Immature natural killer cell (primary cell): ENCODE measurements around the gene PDGFRA. TPM values are rescaled to one million over a fixed set of nuclear protein-coding genes. Genes with fewer than 3 reads are reported as not detected.

Experiments
- DNase-seq, 3 donors: peaks; one replicate each; pipeline ENCODE4 v3.0.0; 2022; ENCODE audit warnings: mixed read lengths in 1 of 3
- H3K27ac Mint-ChIP-seq, 6 donors: one replicate each; pipeline ENCODE4 v1.8.0; 2020; ENCODE audit warnings: mixed read lengths in 6 of 6, mild to moderate bottlenecking in 5 of 6, inconsistent platforms in 4 of 6, moderate library complexity in 3 of 6
- H3K27me3 Mint-ChIP-seq, 3 donors: one replicate each; pipeline ENCODE4 v1.8.0; 2020 to 2021; ENCODE audit warnings: low read depth in 3 of 3, mild to moderate bottlenecking in 3 of 3, mixed read lengths in 3 of 3, moderate library complexity in 3 of 3, inconsistent platforms in 1 of 3
- H3K36me3 Mint-ChIP-seq, 3 donors: one replicate each; pipeline ENCODE4 v1.8.0; 2020; ENCODE audit warnings: mixed read lengths in 3 of 3, inconsistent platforms in 2 of 3, mild to moderate bottlenecking in 2 of 3
- H3K4me1 Mint-ChIP-seq, 2 donors: one replicate each; pipeline ENCODE4 v1.8.0; 2020; ENCODE audit warnings: inconsistent platforms in 2 of 2, mild to moderate bottlenecking in 2 of 2, mixed read lengths in 2 of 2, moderate library complexity in 1 of 2
- H3K4me3 Mint-ChIP-seq, 5 donors: one replicate each; pipeline ENCODE4 v1.8.0; 2020; ENCODE audit warnings: mild to moderate bottlenecking in 5 of 5, mixed read lengths in 5 of 5, inconsistent platforms in 3 of 5, moderate library complexity in 3 of 5
- H3K9me3 Mint-ChIP-seq, 6 donors: one replicate each; pipeline ENCODE4 v1.8.0; 2020; ENCODE audit warnings: mild to moderate bottlenecking in 6 of 6, mixed read lengths in 6 of 6, inconsistent platforms in 4 of 6, moderate library complexity in 3 of 6
- polyA plus RNA-seq, 3 donors: library from polyadenylated mRNA; unstranded; fragments of 300-500 nt; fragmentation: Illumina TruSeq; gene quantifications; one replicate each; pipeline ENCODE4 v1.2.3, GENCODE V29; 2021

Gene PDGFRA
- polyA plus RNA-seq, 3 donors from 2014 or later, result not detected

DNA sequence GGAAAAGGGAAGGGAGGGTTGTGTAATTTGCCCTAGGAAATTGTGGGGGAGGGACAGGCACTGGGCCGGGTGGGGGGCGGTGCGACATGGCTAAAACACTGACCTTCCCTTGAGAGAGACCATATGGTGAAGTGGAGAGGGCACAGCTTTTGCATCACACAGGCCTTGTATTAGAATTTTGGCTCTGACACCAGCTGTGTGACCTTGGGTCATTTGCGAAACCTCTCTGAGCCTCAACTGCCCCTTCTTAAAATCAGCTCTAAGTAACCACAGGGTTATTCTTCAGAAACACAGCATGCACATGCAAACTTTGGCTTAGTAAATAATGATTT is 25.8 kb downstream of the PDGFRA start:
- no peaks in the 10 kb centered on the region for H3K4me1 Mint-ChIP-seq
- peaks cover 0 to 2% (median 0%) of the 10 kb centered on the region in 6 donors for H3K9me3 Mint-ChIP-seq
- H3K36me3 Mint-ChIP-seq, result no peaks in the 10 kb centered on the region
- no peak for DNase-seq
- peaks cover 0 to 7% (median 7%) of the 10 kb centered on the region in 3 donors for H3K27me3 Mint-ChIP-seq
- no peak overlapping the region for H3K27ac Mint-ChIP-seq
- no peak overlapping the region for H3K4me3 Mint-ChIP-seq

GRCh38 chr4:54255881-54256280 is 26.8 kb downstream of the PDGFRA start:
- Mint-ChIP-seq H3K27me3 (peaks cover 0 to 7% (median 7%) of the 10 kb centered on the region in 3 donors), H3K4me1 (no peaks in the 10 kb centered on the region), H3K36me3 (no peaks in the 10 kb centered on the region), H3K9me3 (peaks cover 0 to 2% (median 0%) of the 10 kb centered on the region in 6 donors), H3K4me3 (no peak overlapping the region), H3K27ac (no peak overlapping the region)
- no peak for DNase-seq

DNA sequence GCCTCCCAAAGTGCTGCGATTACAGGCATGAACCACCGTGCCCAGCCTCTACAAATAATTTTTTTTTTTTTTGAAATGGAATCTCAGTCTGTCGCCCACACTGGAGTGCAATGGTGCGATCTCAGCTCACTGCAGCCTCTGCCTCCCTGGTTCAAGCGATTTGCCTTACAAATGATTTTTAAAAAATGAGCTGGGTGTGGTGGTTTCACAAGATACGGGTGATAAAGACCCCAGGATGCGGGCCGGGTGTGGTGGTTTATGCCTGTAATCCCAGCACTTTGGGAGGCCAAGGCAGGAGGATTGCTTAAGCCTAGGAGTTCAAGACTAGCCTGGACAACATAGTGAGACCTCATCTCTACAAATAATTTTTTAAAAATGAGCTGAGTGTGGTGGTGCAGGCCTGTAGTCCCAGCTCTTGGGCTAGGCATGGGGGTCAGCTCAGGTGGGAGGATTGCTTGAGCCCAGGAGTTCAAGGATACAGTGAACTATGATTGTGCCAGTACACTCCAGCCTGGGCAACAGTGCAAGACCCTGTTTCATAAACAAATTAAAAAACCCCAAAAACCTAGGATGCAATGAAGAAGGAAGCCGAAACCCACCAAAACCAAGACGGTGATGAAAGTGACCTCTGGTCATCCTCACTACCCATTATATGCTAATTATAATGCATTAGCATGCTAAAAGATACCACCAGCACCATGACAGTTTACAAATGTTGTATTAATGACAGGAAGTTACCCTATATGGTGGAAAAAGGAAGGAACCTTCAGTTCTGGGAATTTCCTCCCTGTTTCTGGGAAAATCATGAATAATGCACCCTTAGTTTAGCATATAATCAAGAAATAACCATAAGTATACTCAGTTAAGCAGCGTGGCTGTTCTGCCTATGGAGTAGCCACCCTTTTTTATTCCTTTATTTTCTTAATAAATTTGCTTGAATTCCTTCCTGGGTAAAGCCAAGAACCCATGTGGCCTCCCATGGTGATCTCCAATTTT is 27.7 kb downstream of the PDGFRA start:
- H3K4me3 Mint-ChIP-seq, result no peak overlapping the region
- H3K4me1 Mint-ChIP-seq, result no peaks in the 10 kb centered on the region
- no peak for DNase-seq
- H3K27me3 Mint-ChIP-seq, result peaks cover 0 to 8% (median 7%) of the 10 kb centered on the region in 3 donors
- H3K36me3 Mint-ChIP-seq, result no peaks in the 10 kb centered on the region
- peaks cover 0 to 2% (median 0%) of the 10 kb centered on the region in 6 donors for H3K9me3 Mint-ChIP-seq
- H3K27ac Mint-ChIP-seq, result no peak overlapping the region

DNA sequence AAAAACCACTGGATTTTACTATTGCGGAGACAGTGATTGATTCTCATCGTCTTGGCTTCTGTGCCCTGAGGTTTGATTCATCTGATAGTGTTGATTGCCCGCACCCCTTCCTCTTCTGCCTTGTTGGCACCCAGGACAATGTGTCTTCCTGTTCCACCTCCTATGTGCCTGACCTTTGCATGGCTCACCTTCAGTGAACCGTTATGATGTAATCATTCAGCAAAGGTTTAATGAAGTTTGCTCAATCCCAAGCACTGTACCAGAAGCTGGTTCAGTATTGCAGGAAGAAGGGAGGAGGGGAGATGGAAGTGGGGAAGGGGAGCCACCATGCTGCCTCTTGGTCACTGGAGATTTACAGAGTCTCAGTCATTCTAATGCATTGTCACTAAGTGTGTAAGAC is 36.3 kb downstream of the PDGFRA start:
- H3K9me3 Mint-ChIP-seq, result no peaks in the 10 kb centered on the region
- DNase-seq, result no peak
- no peaks in the 10 kb centered on the region for H3K36me3 Mint-ChIP-seq
- no peak overlapping the region for H3K27ac Mint-ChIP-seq
- H3K27me3 Mint-ChIP-seq, result peaks cover 1 to 4% (median 3%) of the 10 kb centered on the region in 3 donors
- H3K4me1 Mint-ChIP-seq, result no peaks in the 10 kb centered on the region
- no peak overlapping the region for H3K4me3 Mint-ChIP-seq

GRCh38 chr4:54268151-54268550 is 39.1 kb downstream of the PDGFRA start:
- H3K27me3 Mint-ChIP-seq, result peaks cover 1 to 5% (median 3%) of the 10 kb centered on the region in 3 donors
- H3K9me3 Mint-ChIP-seq, result no peaks in the 10 kb centered on the region
- no peak overlapping the region for H3K4me3 Mint-ChIP-seq
- H3K36me3 Mint-ChIP-seq, result no peaks in the 10 kb centered on the region
- H3K4me1 Mint-ChIP-seq, result no peaks in the 10 kb centered on the region
- DNase-seq, result no peak
- H3K27ac Mint-ChIP-seq, result no peak overlapping the region

- Mint-ChIP-seq H3K9me3 (no peaks in the 10 kb centered on the region), H3K27ac (no peak overlapping the region), H3K36me3 (no peaks in the 10 kb centered on the region), H3K27me3 (peaks cover 1 to 5% (median 3%) of the 10 kb centered on the region in 3 donors), H3K4me3 (no peak overlapping the region), H3K4me1 (no peaks in the 10 kb centered on the region)
- DNase-seq, result no peak
These were observed 42.4 kb downstream of the PDGFRA start for GRCh38 chr4:54271464-54271863.

DNA sequence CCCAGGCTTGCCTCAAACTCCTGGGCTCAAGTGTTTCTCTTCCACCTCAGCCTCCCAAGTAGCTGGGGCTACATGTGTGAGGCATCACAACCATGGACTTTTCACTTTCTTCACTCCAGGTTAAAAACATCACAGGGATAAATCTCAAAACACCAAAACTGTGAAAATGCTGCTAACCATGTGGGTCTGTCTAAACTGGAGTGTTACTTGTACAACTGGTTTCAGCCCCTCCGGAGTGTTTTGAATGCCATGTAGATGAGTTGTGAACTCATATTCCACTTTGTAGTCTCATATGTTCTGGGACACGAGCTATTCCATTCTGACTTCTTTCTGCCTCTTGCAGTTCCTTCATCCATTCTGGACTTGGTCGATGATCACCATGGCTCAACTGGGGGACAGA is 43.0 kb downstream of the PDGFRA start:
- no peak for DNase-seq

GRCh38 chr4:54274264-54274663 is 45.2 kb downstream of the PDGFRA start:
- no peaks in the 10 kb centered on the region for H3K36me3 Mint-ChIP-seq
- no peak for DNase-seq
- no peak overlapping the region for H3K27ac Mint-ChIP-seq
- H3K4me1 Mint-ChIP-seq, result no peaks in the 10 kb centered on the region
- peaks cover 1 to 5% (median 4%) of the 10 kb centered on the region in 3 donors for H3K27me3 Mint-ChIP-seq
- peaks cover 0 to 5% (median 0%) of the 10 kb centered on the region in 6 donors for H3K9me3 Mint-ChIP-seq
- H3K4me3 Mint-ChIP-seq, result no peak overlapping the region

More for the DNA sequence above, 43.0 kb downstream of the PDGFRA start:
- peaks cover 1 to 4% (median 3%) of the 10 kb centered on the region in 3 donors for H3K27me3 Mint-ChIP-seq
- no peak overlapping the region for H3K27ac Mint-ChIP-seq
- no peak overlapping the region for H3K4me3 Mint-ChIP-seq
- H3K36me3 Mint-ChIP-seq, result no peaks in the 10 kb centered on the region
- H3K9me3 Mint-ChIP-seq, result no peaks in the 10 kb centered on the region
- H3K4me1 Mint-ChIP-seq, result no peaks in the 10 kb centered on the region

- Mint-ChIP-seq H3K36me3 (no peaks in the 10 kb centered on the region), H3K4me3 (no peak overlapping the region), H3K4me1 (no peaks in the 10 kb centered on the region), H3K27me3 (peaks cover 1 to 7% (median 2%) of the 10 kb centered on the region in 3 donors), H3K27ac (no peak overlapping the region), H3K9me3 (peaks cover 0 to 5% (median 0%) of the 10 kb centered on the region in 6 donors)
- no peak for DNase-seq
These were observed 45.9 kb downstream of the PDGFRA start for GRCh38 chr4:54274795-54275665.

- Mint-ChIP-seq H3K27me3 (peaks cover 0 to 7% (median 2%) of the 10 kb centered on the region in 3 donors), H3K4me1 (no peaks in the 10 kb centered on the region), H3K4me3 (no peak overlapping the region), H3K36me3 (no peaks in the 10 kb centered on the region), H3K27ac (no peak overlapping the region), H3K9me3 (peaks cover 0 to 5% (median 0%) of the 10 kb centered on the region in 6 donors)
- no peak for DNase-seq
These were observed 47.7 kb downstream of the PDGFRA start for GRCh38 chr4:54276641-54277430.

DNA sequence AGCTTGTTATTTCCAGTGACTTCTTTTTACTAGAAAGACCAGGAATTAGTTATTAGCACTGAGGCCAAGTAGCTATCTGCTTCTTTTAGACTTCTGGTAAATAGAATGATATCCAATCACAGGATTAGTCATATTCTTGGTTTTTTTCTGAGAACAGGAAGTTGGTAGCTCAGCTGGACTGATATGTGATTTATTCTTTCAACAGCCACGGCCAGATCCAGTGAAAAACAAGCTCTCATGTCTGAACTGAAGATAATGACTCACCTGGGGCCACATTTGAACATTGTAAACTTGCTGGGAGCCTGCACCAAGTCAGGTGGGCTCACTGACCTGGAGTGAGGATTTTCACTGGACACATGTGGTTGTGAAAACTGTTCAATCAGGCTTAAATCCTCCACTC is 48.6 kb downstream of the PDGFRA start:
- Mint-ChIP-seq H3K4me3 (no peak overlapping the region), H3K27me3 (peaks cover 0 to 7% (median 4%) of the 10 kb centered on the region in 3 donors), H3K27ac (no peak overlapping the region), H3K4me1 (no peaks in the 10 kb centered on the region), H3K9me3 (peaks cover 0 to 13% (median 1%) of the 10 kb centered on the region in 6 donors), H3K36me3 (no peaks in the 10 kb centered on the region)
- no peak for DNase-seq

- no peaks in the 10 kb centered on the region for H3K4me1 Mint-ChIP-seq
- no peak overlapping the region for H3K4me3 Mint-ChIP-seq
- H3K27ac Mint-ChIP-seq, result no peak overlapping the region
- no peak for DNase-seq
- peaks cover 0 to 8% (median 7%) of the 10 kb centered on the region in 3 donors for H3K27me3 Mint-ChIP-seq
- H3K36me3 Mint-ChIP-seq, result no peaks in the 10 kb centered on the region
- peaks cover 0 to 13% (median 2%) of the 10 kb centered on the region in 6 donors for H3K9me3 Mint-ChIP-seq
These were observed 49.1 kb downstream of the PDGFRA start for GRCh38 chr4:54278216-54278615.

GRCh38 chr4:54281054-54281766 is 52.1 kb downstream of the PDGFRA start:
- H3K27ac Mint-ChIP-seq, result no peak overlapping the region

More at GRCh38 chr4:54281054-54281766, 52.1 kb downstream of the PDGFRA start:
- DNase-seq, result no peak
- H3K36me3 Mint-ChIP-seq, result no peaks in the 10 kb centered on the region
- no peaks in the 10 kb centered on the region for H3K4me1 Mint-ChIP-seq
- H3K9me3 Mint-ChIP-seq, result peaks cover 5 to 25% (median 8%) of the 10 kb centered on the region in 6 donors
- peaks cover 0 to 9% (median 8%) of the 10 kb centered on the region in 3 donors for H3K27me3 Mint-ChIP-seq
- H3K4me3 Mint-ChIP-seq, result no peak overlapping the region
